GM18861 (cell line): Measurements from ENCODE around the gene PPP4R4.

Experiments used
- ATAC-seq: cut with Tn5 transposase; IDR thresholded peaks from one replicate; pipeline ENCODE4 v1.9.1; 2021; ENCODE audit not compliant: unreplicated experiment

PPP4R4 gene

DNA sequence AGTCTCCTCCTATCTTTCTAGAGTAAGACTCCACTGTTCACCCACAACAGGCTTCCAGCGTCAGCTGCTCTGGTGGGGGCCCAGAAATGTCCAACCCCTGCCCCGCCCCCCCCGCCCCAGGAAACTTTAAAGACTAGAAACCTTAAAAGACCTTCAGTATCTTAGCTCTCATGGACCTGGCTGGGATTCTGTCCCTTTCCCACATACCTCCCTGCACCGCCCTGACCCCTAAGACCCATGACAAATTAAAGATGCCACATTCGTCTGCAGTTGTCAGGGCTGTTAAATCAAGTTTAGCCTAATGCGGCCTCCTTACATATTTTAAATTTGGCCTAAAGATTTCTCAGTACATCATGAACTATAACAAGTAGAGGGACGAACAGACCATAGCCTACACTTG lies 129.0 kb downstream of the PPP4R4 start:
- no peak for ATAC-seq

- ATAC-seq: no peak
Observed at GRCh38 chr14:94304243-94304642, 130.1 kb downstream of the PPP4R4 start.

DNA sequence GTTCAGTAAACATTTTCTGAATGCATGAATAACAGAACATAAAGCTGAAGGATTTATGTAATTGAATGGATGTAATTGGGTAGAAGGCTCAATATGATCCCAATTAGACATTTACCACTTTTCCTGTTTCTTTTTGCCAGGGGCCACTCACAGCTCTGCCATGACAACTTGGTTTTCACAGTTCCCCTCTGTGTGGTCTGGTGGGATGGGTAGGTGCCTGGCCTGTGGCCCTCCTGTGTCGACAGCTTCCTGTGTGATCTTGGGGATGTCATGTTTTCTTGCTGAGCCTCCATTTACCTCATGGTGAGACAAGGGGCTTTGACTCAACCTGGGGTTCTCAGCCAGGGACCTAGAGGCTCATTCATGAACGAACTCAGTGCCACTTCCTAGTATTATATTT lies 131.5 kb downstream of the PPP4R4 start:
- no peak for ATAC-seq

GRCh38 chr14:94306047-94306978 lies 132.2 kb downstream of the PPP4R4 start:
- ATAC-seq: no peak

- ATAC-seq: no peak
Observed at GRCh38 chr14:94307410-94307992, 133.4 kb downstream of the PPP4R4 start.

DNA sequence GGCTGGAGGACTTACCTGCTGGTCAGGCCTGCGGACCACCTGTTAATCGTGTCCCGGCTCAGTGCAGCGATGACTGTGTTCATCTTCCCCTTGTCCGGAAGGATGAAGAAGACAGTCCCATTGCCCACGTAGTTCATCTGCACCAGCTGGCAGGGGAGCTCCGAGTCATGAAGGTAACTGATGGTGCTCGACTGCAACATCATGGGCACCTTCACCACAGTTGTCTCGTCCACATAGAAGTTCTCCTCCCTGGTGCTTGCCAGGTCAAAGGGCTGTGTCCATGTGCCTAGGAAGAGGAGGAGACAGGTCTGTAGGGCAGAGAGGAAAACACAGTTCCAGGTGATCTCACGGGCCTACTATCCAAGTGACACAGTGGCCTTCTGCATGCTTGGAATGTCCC lies 135.6 kb downstream of the PPP4R4 start:
- no peak for ATAC-seq

DNA sequence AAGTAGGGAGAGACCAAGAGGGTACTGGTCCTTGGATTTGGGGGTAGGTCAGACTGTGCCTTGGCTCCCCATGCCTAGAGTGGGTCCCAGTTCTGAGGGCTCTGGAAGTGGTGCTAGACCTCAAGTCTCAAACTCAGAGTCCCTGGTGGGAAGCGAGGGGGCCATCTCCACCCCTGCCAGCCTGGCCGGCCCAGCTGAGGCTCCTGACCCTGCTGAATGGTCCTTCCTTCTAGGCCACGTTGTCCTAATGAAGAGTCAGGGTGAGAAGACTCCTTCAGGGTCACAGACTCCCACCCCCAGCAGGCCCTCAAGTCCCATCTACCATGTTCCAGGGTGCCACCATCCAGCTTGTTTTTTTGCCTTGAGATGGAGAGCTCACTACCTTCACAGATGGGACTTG lies 136.1 kb downstream of the PPP4R4 start:
- no peak for ATAC-seq

- ATAC-seq: no peak
Observed at GRCh38 chr14:94312481-94313246, 138.5 kb downstream of the PPP4R4 start.

DNA sequence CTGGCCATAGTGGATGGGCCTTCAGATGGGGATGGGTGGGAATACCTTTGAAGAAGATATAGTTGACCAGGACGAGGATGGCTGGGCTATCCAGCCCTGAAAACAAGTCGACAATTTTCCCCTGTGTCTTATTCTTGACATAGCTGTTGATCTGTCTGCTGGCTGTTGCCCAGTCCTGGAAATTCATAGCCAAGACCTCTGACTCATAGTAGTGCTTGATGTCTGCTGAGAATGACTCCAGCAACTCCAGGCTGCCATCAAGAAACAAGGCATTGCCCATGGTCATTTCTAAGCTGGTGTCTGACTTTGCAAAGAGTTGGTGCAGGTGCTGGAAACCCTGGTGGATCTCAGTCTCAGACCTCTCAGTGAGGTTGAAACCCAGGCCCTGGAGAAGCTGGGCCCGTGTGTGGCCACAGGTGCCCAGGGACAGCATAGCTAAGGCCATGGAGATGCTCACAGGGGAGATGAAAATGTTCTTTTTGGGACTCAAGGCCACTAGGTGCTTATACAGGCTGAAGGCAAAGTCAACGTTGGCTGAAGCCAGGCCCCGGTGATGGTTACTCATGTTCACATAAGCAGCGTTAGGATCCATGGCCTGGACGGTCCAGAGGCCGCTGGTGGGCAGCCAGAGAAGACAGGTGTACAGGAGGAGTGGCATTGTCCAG lies 140.0 kb downstream of the PPP4R4 start:
- no peak for ATAC-seq

DNA sequence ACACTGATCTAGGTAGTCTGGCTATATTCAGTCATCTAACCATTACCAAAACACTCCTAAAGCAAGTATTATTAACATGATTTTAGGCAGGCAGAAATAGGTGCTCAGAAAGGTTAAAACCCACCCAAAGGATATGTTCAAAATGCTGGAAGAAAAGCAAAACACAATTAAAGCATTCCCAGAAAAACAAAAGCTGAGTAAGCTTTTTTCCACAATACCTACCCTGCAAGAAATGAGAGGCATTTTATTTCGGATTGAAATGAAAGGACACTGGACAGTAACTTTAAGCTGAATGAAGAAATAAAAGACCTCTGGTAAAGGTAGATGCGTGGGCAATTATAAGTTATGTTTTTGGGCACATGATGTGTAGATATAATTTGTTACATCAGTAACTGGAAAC lies 140.8 kb downstream of the PPP4R4 start:
- no peak for ATAC-seq

DNA sequence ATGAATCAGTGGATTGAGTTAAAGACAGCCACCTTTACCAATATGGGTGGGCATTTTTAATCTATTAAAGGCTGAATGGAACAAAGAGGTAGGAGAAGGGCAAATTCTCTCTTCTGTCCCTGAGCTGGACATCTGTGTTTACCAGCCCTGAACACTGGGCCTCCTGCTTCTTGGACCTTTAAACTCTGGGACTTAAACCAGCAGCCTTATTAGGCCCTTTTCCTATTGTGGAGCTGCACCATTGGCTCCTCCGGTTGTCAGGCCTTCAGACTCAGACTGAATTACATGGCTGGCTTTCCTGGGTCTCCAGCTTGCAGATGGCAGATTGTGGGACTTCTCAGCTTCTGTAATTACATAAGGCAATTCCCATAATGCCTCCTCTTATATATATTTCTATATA lies 142.6 kb downstream of the PPP4R4 start:
- no peak for ATAC-seq

- no peak for ATAC-seq
Observed at GRCh38 chr14:94317259-94317658, 143.1 kb downstream of the PPP4R4 start.

- no peak for ATAC-seq
Observed at GRCh38 chr14:94320243-94320642, 146.1 kb downstream of the PPP4R4 start.

DNA sequence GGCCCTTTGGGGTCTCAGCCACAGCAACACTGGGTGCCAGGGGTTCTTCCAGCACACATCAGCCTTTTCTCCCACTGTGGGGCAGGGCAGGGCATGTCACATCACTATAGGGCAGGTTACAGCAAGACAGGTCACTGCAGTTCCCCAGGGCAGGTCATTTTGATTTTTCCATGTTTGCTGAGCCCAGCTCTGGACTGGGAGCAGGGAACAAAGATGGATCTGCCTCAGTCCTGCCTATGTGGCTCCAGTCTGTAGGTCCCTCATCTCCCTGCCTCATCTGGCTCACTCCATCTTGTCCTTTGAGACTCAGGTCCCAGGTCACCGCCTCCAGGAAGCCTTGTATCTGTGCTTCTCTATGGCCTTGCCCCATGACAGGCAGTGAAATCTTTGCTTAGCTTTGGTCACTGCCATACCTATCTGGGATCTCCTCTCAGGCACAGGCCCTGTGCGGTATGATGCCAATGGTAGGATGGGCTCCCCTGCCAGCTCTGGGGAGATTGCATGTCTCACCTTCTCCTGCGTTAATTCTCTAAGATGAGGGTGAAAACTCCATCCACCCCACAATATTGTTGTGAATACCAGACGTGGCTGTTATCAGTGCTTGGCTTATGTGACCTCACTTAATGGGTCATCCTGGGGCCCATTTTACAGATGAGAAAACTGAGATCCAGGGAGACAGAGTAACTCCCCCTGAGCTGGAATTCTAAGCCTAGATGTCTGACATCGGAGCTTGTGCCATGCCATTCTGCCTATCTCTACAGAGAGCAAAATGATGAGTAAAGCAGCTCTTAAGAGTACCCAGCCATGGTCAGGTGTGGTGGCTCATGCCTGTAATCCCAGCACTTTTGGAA lies 147.5 kb downstream of the PPP4R4 start:
- ATAC-seq: no peak

DNA sequence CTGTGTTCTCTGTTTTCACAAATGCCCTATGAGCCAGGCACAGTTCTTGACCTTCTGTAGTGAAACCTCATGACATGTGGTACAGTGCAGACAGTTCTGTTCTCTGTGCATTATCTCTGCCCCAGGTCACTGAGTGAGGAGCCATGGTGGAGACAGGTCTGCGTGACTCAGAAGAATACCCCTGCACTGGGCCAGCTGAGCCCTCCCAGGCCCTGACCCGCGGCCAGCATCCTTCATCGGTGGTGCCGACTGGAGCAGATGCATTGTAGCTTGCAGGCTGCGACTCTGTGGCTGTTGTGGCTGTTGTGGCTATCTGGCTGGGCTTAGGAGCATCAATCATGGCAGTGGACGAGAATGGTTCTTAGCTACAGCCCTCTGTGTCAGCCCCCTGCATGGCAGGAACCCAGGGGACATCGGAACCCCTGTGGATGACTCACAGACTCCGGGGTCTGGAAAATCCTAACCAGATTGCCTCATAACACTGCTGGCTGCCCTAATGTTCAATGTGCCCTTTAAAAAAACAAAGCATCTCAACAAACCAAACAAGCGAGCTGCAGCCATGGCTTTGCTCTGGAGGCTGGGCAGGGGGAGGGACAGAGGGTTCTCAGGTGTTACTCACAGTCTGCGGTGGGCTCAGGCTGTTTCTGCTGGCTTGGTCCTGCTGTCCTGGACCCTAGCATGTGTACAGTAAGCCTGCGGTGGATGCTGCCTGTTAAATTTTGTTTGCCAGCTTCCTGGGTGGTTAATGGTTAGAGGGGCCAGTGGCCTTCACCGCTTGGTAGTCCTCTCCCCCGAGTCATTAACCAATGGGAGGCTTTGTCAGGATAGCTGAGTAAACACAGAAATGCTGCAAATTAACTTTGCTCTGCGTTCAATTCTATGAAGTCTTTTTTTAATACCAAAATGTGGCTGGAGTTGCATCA lies 148.8 kb downstream of the PPP4R4 start, which contains the start of gene SERPINA6:
SERPINA6 (minus strand) TSS at position 689 of the 923 bp plus-strand sequence. CDS start 8,688 bp downstream, outside the sequence.
- ATAC-seq: no peak

GRCh38 chr14:94328196-94328595 lies 154.1 kb downstream of the PPP4R4 start:
- ATAC-seq: no peak
